H9 (cell line): Measurements from ENCODE around the gene ACBD6. TPM values are rescaled to one million over a fixed set of nuclear protein-coding genes. Genes with fewer than 3 reads are reported as not detected.

ENCODE experiments used
- DNase-seq: peaks from one replicate; pipeline ENCODE4 v3.0.0-alpha.2; 2017
- H2AFZ ChIP-seq: one replicate; pipeline ENCODE4 v1.6.1; 2013; ENCODE audit warnings: mild to moderate bottlenecking, low read length, control low read depth, moderate library complexity
- H2AK5ac ChIP-seq: 2 replicates; pipeline ENCODE4 v1.6.1; 2013; ENCODE audit warnings: low read length, control low read depth, mixed read lengths; ENCODE audit not compliant: insufficient read length
- H2BK120ac ChIP-seq: one replicate; pipeline ENCODE4 v1.6.1; 2013; ENCODE audit warnings: low read depth, mild to moderate bottlenecking, low read length, control low read depth, inconsistent platforms; ENCODE audit not compliant: poor library complexity, severe bottlenecking
- H2BK12ac ChIP-seq: 2 replicates; pipeline ENCODE4 v1.6.1; 2013; ENCODE audit warnings: low read length, control low read depth, mixed read lengths, low read depth; ENCODE audit not compliant: insufficient read length
- H2BK15ac ChIP-seq: 2 replicates; pipeline ENCODE4 v1.6.1; 2013; ENCODE audit warnings: low read depth, low read length, control low read depth
- H2BK20ac ChIP-seq: one replicate; pipeline ENCODE4 v1.6.1; 2013; ENCODE audit warnings: low read depth, mild to moderate bottlenecking, low read length, control low read depth, inconsistent platforms; ENCODE audit not compliant: poor library complexity, severe bottlenecking
- H2BK5ac ChIP-seq: 2 replicates; pipeline ENCODE4 v1.6.1; 2013; ENCODE audit warnings: low read length, control low read depth, mixed read lengths; ENCODE audit not compliant: insufficient read length
- H3K14ac ChIP-seq: 2 replicates; pipeline ENCODE4 v1.6.1; 2013; ENCODE audit warnings: low read length, control low read depth; ENCODE audit not compliant: insufficient read depth
- H3K18ac ChIP-seq: 2 replicates; pipeline ENCODE4 v1.6.1; 2013; ENCODE audit warnings: low read depth, mild to moderate bottlenecking, mixed read lengths, low read length, control low read depth; ENCODE audit not compliant: insufficient read length
- H3K23ac ChIP-seq: 2 replicates; pipeline ENCODE4 v1.6.1; 2013; ENCODE audit warnings: low read length, control low read depth, mixed read lengths, low read depth; ENCODE audit not compliant: insufficient read length
- H3K23me2 ChIP-seq: 2 replicates; pipeline ENCODE4 v1.6.1; 2013; ENCODE audit warnings: low read depth, mild to moderate bottlenecking, mixed read lengths, low read length, control low read depth; ENCODE audit not compliant: insufficient read length, poor library complexity, severe bottlenecking
- H3K27ac ChIP-seq: 2 replicates; pipeline ENCODE4 v1.5.1; 2013; ENCODE audit warnings: low read length, control low read depth, mixed read lengths, low read depth; ENCODE audit not compliant: insufficient read length
- H3K27me3 ChIP-seq: 2 replicates; pipeline ENCODE4 v1.6.1; 2013; ENCODE audit warnings: low read length, control low read depth, inconsistent platforms; ENCODE audit not compliant: insufficient read depth
- H3K4ac ChIP-seq: 2 replicates; pipeline ENCODE4 v1.6.1; 2013; ENCODE audit warnings: low read depth, mild to moderate bottlenecking, control low read depth, inconsistent platforms, low read length, moderate library complexity
- H3K4me1 ChIP-seq: 2 replicates; pipeline ENCODE4 v1.6.1; 2013; ENCODE audit warnings: low read length, control low read depth, inconsistent platforms; ENCODE audit not compliant: insufficient read depth
- H3K4me2 ChIP-seq: 2 replicates; pipeline ENCODE4 v1.6.1; 2013; ENCODE audit warnings: low read length, control low read depth, mixed read lengths; ENCODE audit not compliant: insufficient read length, insufficient read depth
- H3K56ac ChIP-seq: 2 replicates; pipeline ENCODE4 v1.6.1; 2013; ENCODE audit warnings: low read depth, mild to moderate bottlenecking, mixed read lengths, low read length, control low read depth; ENCODE audit not compliant: insufficient read length
- H3K79me1 ChIP-seq: 2 replicates; pipeline ENCODE4 v1.6.1; 2013; ENCODE audit warnings: low read depth, mild to moderate bottlenecking, moderate library complexity, low read length, control low read depth, inconsistent platforms; ENCODE audit not compliant: insufficient read depth, poor library complexity, severe bottlenecking
- H3K79me2 ChIP-seq: 2 replicates; pipeline ENCODE4 v1.6.1; 2013; ENCODE audit warnings: low read length, control low read depth, inconsistent platforms; ENCODE audit not compliant: insufficient read depth
- H3K9ac ChIP-seq: 2 replicates; pipeline ENCODE4 v1.6.1; 2013; ENCODE audit warnings: low read length, control low read depth, mixed read lengths; ENCODE audit not compliant: insufficient read length; ENCODE audit errors: extremely low read depth
- H3K9me3 ChIP-seq: one replicate; pipeline ENCODE4 v1.6.1; 2013; ENCODE audit warnings: low read depth, low read length, inconsistent platforms; ENCODE audit not compliant: control insufficient read depth
- H3T11ph ChIP-seq: one replicate; pipeline ENCODE4 v1.6.1; 2013; ENCODE audit warnings: mild to moderate bottlenecking, low read length, control low read depth, inconsistent platforms
- H4K20me1 ChIP-seq: one replicate; pipeline ENCODE4 v1.6.1; 2013; ENCODE audit not compliant: control insufficient read depth, insufficient read length, insufficient read depth
- H4K5ac ChIP-seq: 2 replicates; pipeline ENCODE4 v1.6.1; 2013; ENCODE audit warnings: low read depth, mild to moderate bottlenecking, mixed read lengths, low read length, control low read depth; ENCODE audit not compliant: insufficient read length
- H4K8ac ChIP-seq: replicated peaks from 2 replicates; pipeline ENCODE4 v1.6.1; 2013; ENCODE audit warnings: low read length, control low read depth, mixed read lengths, low read depth; ENCODE audit not compliant: insufficient read length
- H4K91ac ChIP-seq: 2 replicates; pipeline ENCODE4 v1.6.1; 2013; ENCODE audit warnings: low read depth, mild to moderate bottlenecking, moderate library complexity, mixed read lengths, low read length, control low read depth; ENCODE audit not compliant: insufficient read length
- H3K27ac Mint-ChIP-seq, 3 experiments: 2 replicates in 2 of 3; 3 replicates in 1 of 3; pipeline ENCODE4 v1.8.0; 2020 to 2021; ENCODE audit warnings: mixed read lengths in 3 of 3, mild to moderate bottlenecking in 1 of 3, moderate library complexity in 1 of 3
- H3K27me3 Mint-ChIP-seq: 2 replicates; pipeline ENCODE4 v1.8.0; 2021; ENCODE audit warnings: low read depth, mild to moderate bottlenecking, moderate library complexity, mixed read lengths
- H3K36me3 Mint-ChIP-seq, 3 experiments: 2 replicates in 2 of 3; 3 replicates in 1 of 3; pipeline ENCODE4 v1.8.0; 2020 to 2021; ENCODE audit warnings: low read depth in 3 of 3, mixed read lengths in 3 of 3; ENCODE audit not compliant: insufficient read depth in 1 of 3
- H3K4me1 Mint-ChIP-seq, 2 experiments: 2 replicates each; pipeline ENCODE4 v1.8.0; 2020; ENCODE audit warnings: mixed read lengths in 2 of 2
- H3K4me3 Mint-ChIP-seq, 2 experiments: 2 replicates in 1 of 2; 3 replicates in 1 of 2; pipeline ENCODE4 v1.8.0; 2020 to 2021; ENCODE audit warnings: mild to moderate bottlenecking in 2 of 2, mixed read lengths in 2 of 2, moderate library complexity in 1 of 2
- H3K9me3 Mint-ChIP-seq, 2 experiments: 2 replicates in 1 of 2; 3 replicates in 1 of 2; pipeline ENCODE4 v1.8.0; 2020; ENCODE audit warnings: mild to moderate bottlenecking in 2 of 2, mixed read lengths in 2 of 2, moderate library complexity in 1 of 2
- CTCF ChIP-seq: fragments of 200-600 bp; sonication (generic); conservative IDR thresholded peaks from 3 replicates; pipeline ENCODE4 v1.8.0; 2021; ENCODE audit warnings: antibody characterized with exemption, mild to moderate bottlenecking
- WGBS: extraction: QIAGEN DNeasy Blood & Tissue Kit; methylation state at CpG from one replicate; pipeline ENCODE4 v1.1.7; 2013; ENCODE audit warnings: missing lambda C conversion rate, low lambda C conversion rate, mixed read lengths; ENCODE audit not compliant: insufficient read length; ENCODE audit errors: extremely low coverage; 5-methylcytosine and 5-hydroxymethylcytosine counted together
- total RNA-seq: library from RNA; stranded (reverse); gene quantifications from 2 replicates; pipeline ENCODE4 v1.2.1, GENCODE V29; 2021

Gene ACBD6
- total RNA-seq, 1 experiment from 2014 or later = 51.4 TPM

GRCh38 chr1:180278596-180279395, 223.6 kb downstream of the ACBD6 start:
- H2BK15ac ChIP-seq = no peak overlapping the region
- no peak overlapping the region for H2AK5ac ChIP-seq
- H3K4me2 ChIP-seq = no peak overlapping the region
- no peaks in the 10 kb centered on the region for H3K23me2 ChIP-seq
- no peak overlapping the region for H2BK120ac ChIP-seq
- H2BK5ac ChIP-seq = no peak overlapping the region
- H4K20me1 ChIP-seq = no peaks in the 10 kb centered on the region
- no peaks in the 10 kb centered on the region for H3K79me1 ChIP-seq
- H4K8ac ChIP-seq = no peak overlapping the region
- no peak overlapping the region for H3K9ac ChIP-seq
- Mint-ChIP-seq H3K4me1 (peaks cover 17 to 22% of the 10 kb centered on the region in 2 experiments), H3K27ac (peak overlapping the region in 2 of 3 experiments; percentile 37 to 96; a peak in 3 of 7 replicates), H3K4me3 (no peak overlapping the region), H3K9me3 (peaks cover 0 to 15% of the 10 kb centered on the region in 2 experiments; a peak in 2 of 5 replicates), H3K36me3 (peaks cover 39 to 44% (median 39%) of the 10 kb centered on the region in 3 experiments), H3K27me3 (no peaks in the 10 kb centered on the region)
- no peak overlapping the region for H3K27ac ChIP-seq
- TF ChIP-seq CTCF = no peak
- H3K79me2 ChIP-seq = no peaks in the 10 kb centered on the region
- no peak overlapping the region for H3K4ac ChIP-seq
- DNase-seq = no peak
- no peak overlapping the region for H2BK20ac ChIP-seq
- peak overlapping the region; percentile 5 for H3K18ac ChIP-seq
- no peak overlapping the region for H3T11ph ChIP-seq
- no peak overlapping the region for H3K56ac ChIP-seq
- peaks cover 10% of the 10 kb centered on the region; the same call in 1 of the 2 replicates for H3K4me1 ChIP-seq
- no peak overlapping the region for H3K14ac ChIP-seq
- no peaks in the 10 kb centered on the region for H3K27me3 ChIP-seq
- H2BK12ac ChIP-seq = no peak overlapping the region
- WGBS = no CpG with 5 or more reads among the region's 9 CpGs
- no peaks in the 10 kb centered on the region for H3K9me3 ChIP-seq
- H4K91ac ChIP-seq = no peak overlapping the region
- no peak overlapping the region for H2AFZ ChIP-seq
- H4K5ac ChIP-seq = no peak overlapping the region
- no peak overlapping the region for H3K23ac ChIP-seq
